ENCODE measurements around the gene PDXK.

GRCh38 chr21:43789276-43790009, 70.5 kb downstream of the PDXK start, which contains the start of gene RRP1:
- TF ChIP-seq CCAR2 (optimal IDR thresholded peaks at IDR 0.05; ENCODE audit: low read depth, low read length) (no peak), MAX (IDR thresholded peaks at IDR 0.05) (peak; percentile 99), ZNF143 (CRISPR knock-in tag; IDR thresholded peaks at IDR 0.05) (peak; percentile 52; the same call in 1 of the 2 replicates), ZNF772 (CRISPR knock-in tag; IDR thresholded peaks at IDR 0.05) (0 out of 2 replicates have a peak, but pooled peaks have one; percentile 30), SMAD3 (CRISPR knock-in tag; IDR thresholded peaks at IDR 0.05) (no peak; the same call in 1 of the 2 replicates), KDM1A (CRISPR knock-in tag; IDR thresholded peaks at IDR 0.05) (no peak), RCOR2 (CRISPR knock-in tag; IDR thresholded peaks at IDR 0.05) (no peak), MED1 (CRISPR knock-in tag; IDR thresholded peaks at IDR 0.05) (peak; percentile 90), ASH2L (IDR thresholded peaks at IDR 0.05; ENCODE audit: insufficient read length, low read depth, low read length) (peak; percentile 64), EHMT2 (IDR thresholded peaks at IDR 0.05; ENCODE audit: borderline replicate concordance, low read depth, low read length) (no peak), MAFF (IDR thresholded peaks at IDR 0.05; ENCODE audit: low read depth, low read length) (no peak), IRF1 (CRISPR knock-in tag; IDR thresholded peaks at IDR 0.05; ENCODE audit: low read depth) (no peak)
- TF ChIP-seq, protein P1, sequence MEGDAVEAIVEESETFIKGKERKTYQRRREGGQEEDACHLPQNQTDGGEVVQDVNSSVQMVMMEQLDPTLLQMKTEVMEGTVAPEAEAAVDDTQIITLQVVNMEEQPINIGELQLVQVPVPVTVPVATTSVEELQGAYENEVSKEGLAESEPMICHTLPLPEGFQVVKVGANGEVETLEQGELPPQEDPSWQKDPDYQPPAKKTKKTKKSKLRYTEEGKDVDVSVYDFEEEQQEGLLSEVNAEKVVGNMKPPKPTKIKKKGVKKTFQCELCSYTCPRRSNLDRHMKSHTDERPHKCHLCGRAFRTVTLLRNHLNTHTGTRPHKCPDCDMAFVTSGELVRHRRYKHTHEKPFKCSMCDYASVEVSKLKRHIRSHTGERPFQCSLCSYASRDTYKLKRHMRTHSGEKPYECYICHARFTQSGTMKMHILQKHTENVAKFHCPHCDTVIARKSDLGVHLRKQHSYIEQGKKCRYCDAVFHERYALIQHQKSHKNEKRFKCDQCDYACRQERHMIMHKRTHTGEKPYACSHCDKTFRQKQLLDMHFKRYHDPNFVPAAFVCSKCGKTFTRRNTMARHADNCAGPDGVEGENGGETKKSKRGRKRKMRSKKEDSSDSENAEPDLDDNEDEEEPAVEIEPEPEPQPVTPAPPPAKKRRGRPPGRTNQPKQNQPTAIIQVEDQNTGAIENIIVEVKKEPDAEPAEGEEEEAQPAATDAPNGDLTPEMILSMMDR (CRISPR knock-in tag; IDR thresholded peaks at IDR 0.05), result peak; percentile 90

Measured in HepG2 (cell line).